Middle frontal gyrus (tissue), 1 donor: ENCODE measurements around the gene KCNJ18.
"Not testable (repeated sequence)": the region's sequence is repeated elsewhere in the genome, so short reads cannot be mapped to it uniquely, and the experiment has no call there.

Experiments used
- DNase-seq: peaks from one replicate; pipeline ENCODE4 v3.0.0-alpha.2; 2015; ENCODE audit warnings: low spot score; ENCODE audit errors: extremely low spot score

Gene KCNJ18

GRCh38 chr17:21702029-21702428, 9.7 kb downstream of the KCNJ18 start:
- not testable (repeated sequence) for DNase-seq

GRCh38 chr17:21702521-21702920, 10.2 kb downstream of the KCNJ18 start:
- DNase-seq, result not testable (repeated sequence)

- not testable (repeated sequence) for DNase-seq
These were observed 10.8 kb downstream of the KCNJ18 start for GRCh38 chr17:21702940-21703640.

- DNase-seq, result not testable (repeated sequence)
These were observed 11.9 kb downstream of the KCNJ18 start for GRCh38 chr17:21703891-21704872.

GRCh38 chr17:21705021-21705601, 12.8 kb downstream of the KCNJ18 start:
- no peak for DNase-seq

- not testable (repeated sequence) for DNase-seq
These were observed 13.4 kb downstream of the KCNJ18 start for GRCh38 chr17:21705746-21706145.

- DNase-seq, result not testable (repeated sequence)
These were observed 14.2 kb downstream of the KCNJ18 start for GRCh38 chr17:21706546-21706945.

- not testable (repeated sequence) for DNase-seq
These were observed 14.8 kb downstream of the KCNJ18 start for GRCh38 chr17:21707131-21707530.

GRCh38 chr17:21707711-21708611, 15.6 kb downstream of the KCNJ18 start:
- not testable (repeated sequence) for DNase-seq

- not testable (repeated sequence) for DNase-seq
These were observed 16.6 kb downstream of the KCNJ18 start for GRCh38 chr17:21708612-21709535.

GRCh38 chr17:21709994-21710393, 17.7 kb downstream of the KCNJ18 start:
- not testable (repeated sequence) for DNase-seq

- DNase-seq, result not testable (repeated sequence)
These were observed 18.2 kb downstream of the KCNJ18 start for GRCh38 chr17:21710486-21710885.

GRCh38 chr17:21711182-21711581, 18.9 kb downstream of the KCNJ18 start:
- DNase-seq, result no peak

GRCh38 chr17:21713020-21713419, 20.7 kb downstream of the KCNJ18 start:
- DNase-seq, result not testable (repeated sequence)

- not testable (repeated sequence) for DNase-seq
These were observed 21.3 kb downstream of the KCNJ18 start for GRCh38 chr17:21713631-21714030.

- DNase-seq, result not testable (repeated sequence)
These were observed 22.4 kb downstream of the KCNJ18 start for GRCh38 chr17:21714676-21715075.

- DNase-seq, result not testable (repeated sequence)
These were observed 23.6 kb downstream of the KCNJ18 start for GRCh38 chr17:21715877-21716276.

- not testable (repeated sequence) for DNase-seq
These were observed 26.6 kb downstream of the KCNJ18 start for GRCh38 chr17:21718971-21719370.

GRCh38 chr17:21719511-21720226, 27.3 kb downstream of the KCNJ18 start:
- DNase-seq, result not testable (repeated sequence)
